Adrenal gland (tissue), 12 donors: Measurements from ENCODE around the gene PSMG3. TPM values are rescaled to one million over a fixed set of nuclear protein-coding genes. Genes with fewer than 3 reads are reported as not detected.
A peak's percentile ranks its signal among the peaks of the same experiment; 100 is the strongest.

Experiments
- DNase-seq, 7 donors: peaks; one replicate each; pipeline ENCODE4 v3.0.0-alpha.2; 2019 to 2020
- H3K27ac ChIP-seq, 5 donors: fragments of 200-600 bp; sonication (generic) in 4 of 5; 1 replicate in 3 of 5; 2 replicates in 2 of 5; pipeline versions ENCODE4 v1.5.1 to v1.8.0; 2016 to 2020; ENCODE audit warnings: mild to moderate bottlenecking in 1 of 5
- H3K27me3 ChIP-seq: fragments of 200-600 bp; 2 replicates; pipeline ENCODE4 v1.8.0; 2021
- H3K36me3 ChIP-seq, 2 donors: fragments of 200-600 bp; replicated peaks in 1 of 2; 1 replicate in 1 of 2; 2 replicates in 1 of 2; pipeline versions ENCODE4 v1.5.1 to v1.8.0; 2018 to 2022
- H3K4me1 ChIP-seq, 2 donors: fragments of 200-600 bp; replicated peaks in 1 of 2; 1 replicate in 1 of 2; 2 replicates in 1 of 2; pipeline versions ENCODE4 v1.5.1 to v1.8.0; 2018 to 2021
- H3K4me3 ChIP-seq, 4 donors: fragments of 200-600 bp; sonication (generic) in 3 of 4; one replicate each; pipeline ENCODE4 v1.5.1; 2016 to 2018
- H3K9me3 ChIP-seq, 3 donors: fragments of 200-600 bp; sonication (generic) in 1 of 3; replicated peaks in 1 of 3; 1 replicate in 2 of 3; 2 replicates in 1 of 3; pipeline versions ENCODE4 v1.5.1 to v1.8.0; 2016 to 2021
- POLR2A ChIP-seq, 2 donors: fragments of 450-650 bp; IDR thresholded peaks; one replicate each; pipeline ENCODE4 v1.6.1; 2017; ENCODE audit warnings: antibody characterized with exemption in 2 of 2, mild to moderate bottlenecking in 2 of 2, moderate library complexity in 1 of 2
- WGBS, 4 donors: extraction: QIAGEN DNeasy Blood & Tissue Kit in 2 of 4; methylation state at CpG; one replicate each; pipeline versions ENCODE4 v1.1.5 to v1.1.7; 2013 to 2017; 5-methylcytosine and 5-hydroxymethylcytosine counted together
- intact Hi-C, 2 donors: fragments of 100-400 bp; cut with DNase I; formaldehyde crosslinking; loops; one replicate each; pipeline versions ENCODE4 v1.14.1 to v1.15.0; 2022 to 2023
- polyA plus RNA-seq, 3 donors: library from polyadenylated mRNA; stranded (reverse); fragments of 200-250 nt in 2 of 3; fragments of 350-450 nt in 1 of 3; fragmentation: Illumina TruSeq in 1 of 3; extraction: RNeasy Lipid Tissue Mini Kit (QIAGEN cat#74804) in 1 of 3; gene quantifications; one replicate each; pipeline ENCODE4 v1.2.3, GENCODE V29; 2013 to 2014
- total RNA-seq, 9 donors: library from RNA; depleted of rRNA in 4 of 9; stranded (reverse); fragments of >200 nt in 4 of 9; fragments of 120-200 nt in 1 of 9; fragmentation: NEBNext Ultra II Directional in 1 of 9; extraction: Animal tissue kit (Norgen Biotek cat#: 25700) in 1 of 9; gene quantifications; one replicate each; pipeline versions ENCODE4 v1.1.0 to v1.2.4, GENCODE V29; 2013 to 2023
- TF ChIP-seq, protein P1 (sequence below), 6 experiments: fragments of 450-650 bp in 4 of 6; fragments of 200-600 bp in 2 of 6; sonication (generic) in 1 of 6; IDR thresholded peaks; 1 replicate in 5 of 6; 2 replicates in 1 of 6; pipeline versions ENCODE4 v1.5.1 to v1.8.0; 2016 to 2021; ENCODE audit warnings: antibody characterized with exemption in 6 of 6, mild to moderate bottlenecking in 2 of 6, moderate library complexity in 1 of 6
- donor health status: healthy with polysubstance abuse.
- donor health status: Bipolar disorder and iron deficiency.
- donor health status: DM: yes; HTN: yes; CAD: no.
- donor health status: DM: no; HTN: no; CAD: no.
- donor health status: DM: no; HTN: no; CAD: no.
- donor health status: DM: yes; HTN: yes; CAD: no.

Gene PSMG3
- total and polyA plus RNA-seq, 12 donors: 17.3 to 82.7 (median 34.8) TPM

DNA sequence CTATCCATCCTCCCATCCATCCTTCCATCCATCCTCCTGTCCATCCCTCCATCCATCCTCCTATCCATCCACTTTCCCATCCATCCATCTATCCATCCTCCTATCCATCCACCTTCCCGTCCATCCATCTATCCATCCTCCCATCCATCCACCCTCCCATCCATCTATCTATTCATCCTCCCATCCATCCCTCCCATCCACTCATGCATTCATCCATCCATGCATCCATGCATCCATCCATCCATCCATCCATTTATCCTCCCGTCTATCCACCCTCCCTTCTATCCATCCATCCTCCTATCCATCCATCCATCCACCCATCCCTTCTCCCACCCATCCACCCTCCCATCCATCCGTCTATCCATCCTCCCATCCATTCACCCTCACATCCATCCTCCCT, 25.2 kb upstream of the PSMG3 start:
- TF ChIP-seq POLR2A (IDR thresholded peaks at IDR 0.05): no peak
- TF ChIP-seq, protein P1, sequence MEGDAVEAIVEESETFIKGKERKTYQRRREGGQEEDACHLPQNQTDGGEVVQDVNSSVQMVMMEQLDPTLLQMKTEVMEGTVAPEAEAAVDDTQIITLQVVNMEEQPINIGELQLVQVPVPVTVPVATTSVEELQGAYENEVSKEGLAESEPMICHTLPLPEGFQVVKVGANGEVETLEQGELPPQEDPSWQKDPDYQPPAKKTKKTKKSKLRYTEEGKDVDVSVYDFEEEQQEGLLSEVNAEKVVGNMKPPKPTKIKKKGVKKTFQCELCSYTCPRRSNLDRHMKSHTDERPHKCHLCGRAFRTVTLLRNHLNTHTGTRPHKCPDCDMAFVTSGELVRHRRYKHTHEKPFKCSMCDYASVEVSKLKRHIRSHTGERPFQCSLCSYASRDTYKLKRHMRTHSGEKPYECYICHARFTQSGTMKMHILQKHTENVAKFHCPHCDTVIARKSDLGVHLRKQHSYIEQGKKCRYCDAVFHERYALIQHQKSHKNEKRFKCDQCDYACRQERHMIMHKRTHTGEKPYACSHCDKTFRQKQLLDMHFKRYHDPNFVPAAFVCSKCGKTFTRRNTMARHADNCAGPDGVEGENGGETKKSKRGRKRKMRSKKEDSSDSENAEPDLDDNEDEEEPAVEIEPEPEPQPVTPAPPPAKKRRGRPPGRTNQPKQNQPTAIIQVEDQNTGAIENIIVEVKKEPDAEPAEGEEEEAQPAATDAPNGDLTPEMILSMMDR (IDR thresholded peaks at IDR 0.05): no peak
- WGBS, 4 donors: 56 to 71% (median 67%) methylated on average over 3 of the region's 3 CpGs
- H3K27me3 ChIP-seq: peaks cover 16% of the 10 kb centered on the region
- no peaks in the 10 kb centered on the region for H3K36me3 ChIP-seq
- H3K27ac ChIP-seq: no peak overlapping the region
- H3K4me3 ChIP-seq: no peak overlapping the region
- H3K4me1 ChIP-seq: no peaks in the 10 kb centered on the region
- H3K9me3 ChIP-seq: no peaks in the 10 kb centered on the region
- intact Hi-C loops: loop anchor here in 1 of 2 donors (10.0 kb wide), 1 partner anchor 620 kb away; no protein-coding TSS in a partner anchor
- DNase-seq: no peak

DNA sequence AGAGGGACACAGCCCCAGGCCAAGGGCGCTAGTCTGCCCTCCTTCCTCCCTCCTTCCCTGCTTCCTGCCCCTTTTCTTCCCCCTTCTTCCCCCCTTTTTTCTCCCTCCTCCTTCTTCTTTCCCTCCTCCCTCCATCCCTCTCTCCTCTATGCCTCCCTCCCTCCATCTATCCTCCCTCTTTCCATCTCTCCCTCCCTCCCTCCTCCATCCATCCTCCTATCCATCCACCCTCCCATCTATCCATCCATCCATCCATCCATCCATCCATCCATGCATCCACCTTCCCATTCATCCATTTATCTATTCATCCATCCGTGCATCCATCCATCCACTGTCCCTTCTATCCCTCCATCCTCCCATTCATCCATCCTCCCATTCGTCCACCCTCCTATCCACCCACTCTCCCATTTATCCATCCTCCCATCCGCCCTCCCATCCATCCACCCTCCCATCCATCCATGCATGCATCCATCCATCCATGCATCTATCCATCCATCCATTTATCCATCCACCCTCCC, 24.1 kb upstream of the PSMG3 start:
- Histone ChIP-seq H3K4me3 (no peak overlapping the region), H3K36me3 (no peaks in the 10 kb centered on the region), H3K4me1 (no peaks in the 10 kb centered on the region), H3K27ac (no peak overlapping the region), H3K27me3 (peaks cover 21% of the 10 kb centered on the region), H3K9me3 (peaks cover 0 to 6% (median 0%) of the 10 kb centered on the region in 3 donors)
- WGBS, 4 donors: 67 to 78% (median 74%) methylated on average over 4 of the region's 4 CpGs
- TF ChIP-seq, protein P1 (IDR thresholded peaks at IDR 0.05): no peak
- intact Hi-C loops: loop anchor here in 1 of 2 donors (10.0 kb wide), 1 partner anchor 621 kb away; no protein-coding TSS in a partner anchor
- DNase-seq: no peak

DNA sequence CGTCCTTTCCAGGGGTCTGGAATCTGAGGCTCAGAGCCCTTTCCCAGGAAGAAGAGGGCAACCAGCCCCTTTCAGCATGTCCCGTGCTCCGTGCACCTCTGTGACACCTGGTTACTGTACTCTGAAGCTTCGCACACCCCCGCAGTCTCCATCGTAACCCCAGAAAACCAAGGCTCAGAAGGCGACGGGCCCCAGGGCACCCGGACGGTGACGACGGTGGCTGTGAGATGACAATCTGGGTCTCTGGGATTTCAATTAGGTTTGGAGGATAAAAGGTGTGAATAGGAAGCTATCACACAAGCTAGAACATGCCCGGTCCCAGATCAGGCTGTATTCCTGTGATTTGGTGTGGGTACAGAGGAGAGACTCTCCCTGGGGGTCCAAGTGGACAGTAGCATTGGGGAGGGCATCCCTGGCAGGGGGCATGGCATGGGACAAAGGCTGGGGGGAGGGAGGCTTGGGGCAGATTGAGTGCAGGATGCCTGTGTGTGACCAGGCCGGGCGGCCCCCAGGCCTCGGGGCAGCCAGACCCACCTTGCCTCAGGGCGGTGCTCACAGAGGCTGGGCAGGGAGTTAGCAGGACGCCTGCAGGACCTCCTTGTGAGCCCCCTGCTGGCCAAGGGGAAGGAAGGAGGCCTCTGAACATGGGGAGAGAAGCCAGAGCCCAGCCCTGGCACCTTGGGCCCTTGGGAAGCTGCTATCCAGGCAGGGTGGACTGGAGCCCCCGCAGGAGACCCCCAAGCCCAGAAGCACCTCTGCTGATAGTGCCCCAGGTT, 23.4 kb upstream of the PSMG3 start:
- DNase-seq: no peak
- Histone ChIP-seq H3K4me1 (no peaks in the 10 kb centered on the region), H3K27ac (no peak overlapping the region), H3K9me3 (peaks cover 0 to 6% (median 0%) of the 10 kb centered on the region in 3 donors), H3K4me3 (no peak overlapping the region), H3K36me3 (no peaks in the 10 kb centered on the region), H3K27me3 (peaks cover 25% of the 10 kb centered on the region)
- 62 to 72% (median 66%) methylated on average over 13 to 19 of the region's 19 CpGs for WGBS, 4 donors
- intact Hi-C loops: loop anchor here in 1 of 2 donors (10.0 kb wide), 1 partner anchor 622 kb away; no protein-coding TSS in a partner anchor
- TF ChIP-seq POLR2A (IDR thresholded peaks at IDR 0.05): no peak
- TF ChIP-seq, protein P1 (IDR thresholded peaks at IDR 0.05): peak in 2 of 6 experiments; percentile 10 to 25

DNA sequence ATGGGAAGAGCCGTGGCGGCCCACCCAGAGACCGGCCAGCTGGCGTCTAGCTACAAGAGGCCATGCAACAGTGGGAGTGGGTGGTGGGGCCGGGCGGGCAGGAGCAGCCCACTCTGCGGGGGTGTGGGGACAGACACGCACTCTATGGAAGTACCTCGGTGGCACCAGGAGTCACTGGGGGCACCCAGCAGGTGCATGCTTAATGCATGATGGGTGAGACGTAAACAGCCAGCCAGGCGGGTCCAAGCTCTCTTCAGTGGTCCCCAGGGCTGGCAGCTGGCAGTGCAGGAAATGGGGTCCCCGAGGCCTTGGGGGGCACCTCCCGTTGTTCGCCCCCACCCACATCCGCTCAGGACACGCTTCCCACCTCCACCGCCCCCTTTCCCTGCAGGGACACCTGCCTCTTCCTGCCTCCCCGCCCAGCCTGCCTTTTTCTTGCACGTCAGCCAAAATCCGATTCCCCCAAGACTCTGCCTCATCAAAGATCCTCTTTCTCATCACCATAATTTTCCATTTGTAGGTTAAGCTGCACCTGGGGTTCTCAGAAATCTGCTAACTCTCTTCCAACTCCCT, 22.6 kb upstream of the PSMG3 start:
- intact Hi-C loops: loop anchor here in 1 of 2 donors (10.0 kb wide), 1 partner anchor 622 kb away; no protein-coding TSS in a partner anchor
- no peaks in the 10 kb centered on the region for H3K36me3 ChIP-seq
- no peak overlapping the region for H3K27ac ChIP-seq
- no peaks in the 10 kb centered on the region for H3K4me1 ChIP-seq
- TF ChIP-seq POLR2A (IDR thresholded peaks at IDR 0.05): no peak
- TF ChIP-seq, protein P1 (IDR thresholded peaks at IDR 0.05): no peak
- peaks cover 0 to 6% (median 0%) of the 10 kb centered on the region in 3 donors for H3K9me3 ChIP-seq
- WGBS, 4 donors: 56 to 68% (median 56%) methylated on average over 16 to 20 of the region's 20 CpGs
- no peak for DNase-seq
- peaks cover 26% of the 10 kb centered on the region for H3K27me3 ChIP-seq
- H3K4me3 ChIP-seq: no peak overlapping the region
